Activated CD4-positive, alpha-beta T cell treated with anti-CD3 and anti-CD28 coated beads, Interleukin-2, amount 50 U/mL, for 16 hours (primary cell): Measurements from ENCODE around the gene COL1A1.

Source experiments
- DNase-seq: peaks from one replicate; pipeline ENCODE4 v3.0.0-alpha.2; 2020

COL1A1 gene

GRCh38 chr17:50185631-50186471 lies 15.6 kb downstream of the COL1A1 start:
- DNase-seq: no peak

GRCh38 chr17:50184611-50185398 lies 16.6 kb downstream of the COL1A1 start:
- no peak for DNase-seq

GRCh38 chr17:50184064-50184463 lies 17.4 kb downstream of the COL1A1 start:
- DNase-seq: no peak

- no peak for DNase-seq
Observed at GRCh38 chr17:50183421-50183994, 17.9 kb downstream of the COL1A1 start.

GRCh38 chr17:50182783-50183420 lies 18.5 kb downstream of the COL1A1 start:
- no peak for DNase-seq

GRCh38 chr17:50181591-50182560 lies 19.6 kb downstream of the COL1A1 start:
- no peak for DNase-seq

GRCh38 chr17:50181144-50181543 lies 20.3 kb downstream of the COL1A1 start:
- DNase-seq: no peak

- DNase-seq: no peak
Observed at GRCh38 chr17:50180620-50181019, 20.8 kb downstream of the COL1A1 start.

- no peak for DNase-seq
Observed at GRCh38 chr17:50180111-50180510, 21.3 kb downstream of the COL1A1 start.

GRCh38 chr17:50177983-50178834 lies 23.2 kb downstream of the COL1A1 start:
- peak; percentile 51 for DNase-seq

GRCh38 chr17:50177476-50177875 lies 24.0 kb downstream of the COL1A1 start:
- DNase-seq: no peak

GRCh38 chr17:50176559-50177357 lies 24.7 kb downstream of the COL1A1 start:
- DNase-seq: no peak

- DNase-seq: no peak
Observed at GRCh38 chr17:50175035-50175807, 26.2 kb downstream of the COL1A1 start.

- DNase-seq: no peak
Observed at GRCh38 chr17:50174444-50174843, 27.0 kb downstream of the COL1A1 start.

- DNase-seq: no peak
Observed at GRCh38 chr17:50173335-50173941, 28.0 kb downstream of the COL1A1 start.

GRCh38 chr17:50172936-50173334 lies 28.5 kb downstream of the COL1A1 start:
- no peak for DNase-seq

GRCh38 chr17:50172130-50172529 lies 29.3 kb downstream of the COL1A1 start:
- DNase-seq: no peak

- no peak for DNase-seq
Observed at GRCh38 chr17:50171371-50172071, 29.9 kb downstream of the COL1A1 start.
